ENCODE measurements around the gene LAIR2.

LAIR2 gene

GRCh38 chr19:54541712-54542111 is 39.1 kb downstream of the LAIR2 start:
- no peak for DNase-seq
- H3K4me3 ChIP-seq (ENCODE audit: low read depth, low read length) = no peak overlapping the region
- H3K4me2 ChIP-seq (ENCODE audit: low read length) = no peak overlapping the region
- H3K27ac ChIP-seq (ENCODE audit: low read depth, low read length) = no peak overlapping the region
- H3K23ac ChIP-seq (ENCODE audit: low read length) = no peak overlapping the region
- no peaks in the 10 kb centered on the region for H3K36me3 ChIP-seq (ENCODE audit: control insufficient read depth in 1 of 2, insufficient read depth in 2 of 2, low read length in 2 of 2)
- no peak overlapping the region for H2BK5ac ChIP-seq (ENCODE audit: low read depth, low read length, poor library complexity)
- H3K27me3 ChIP-seq (ENCODE audit: insufficient read depth, low read length) = no peaks in the 10 kb centered on the region
- H2AFZ ChIP-seq (ENCODE audit: insufficient read depth, low read length, poor library complexity) = no peak overlapping the region
- no CpG with 5 or more reads among the region's 2 CpGs for WGBS (ENCODE audit: extremely low coverage, insufficient coverage, insufficient read length)
- H4K91ac ChIP-seq (ENCODE audit: low read depth, low read length) = no peak overlapping the region
- H3K4ac ChIP-seq (ENCODE audit: low read depth, low read length) = no peak overlapping the region
- H3K79me2 ChIP-seq (ENCODE audit: control insufficient read depth, insufficient read depth, low read length, poor library complexity) = no peaks in the 10 kb centered on the region
- H3K14ac ChIP-seq (ENCODE audit: low read length) = no peak overlapping the region
- no peaks in the 10 kb centered on the region for H3K79me1 ChIP-seq (ENCODE audit: low read length)
- no peak overlapping the region for H2BK120ac ChIP-seq (ENCODE audit: insufficient read depth, low read length, poor library complexity)
- H2AK5ac ChIP-seq (ENCODE audit: low read length) = no peak overlapping the region
- H3K9ac ChIP-seq (ENCODE audit: low read length) = no peak overlapping the region
- no peak overlapping the region for H2BK12ac ChIP-seq (ENCODE audit: low read length)
- H3K9me3 ChIP-seq (ENCODE audit: insufficient read depth, low read depth, low read length) = peaks cover 41% of the 10 kb centered on the region
- no peak overlapping the region for H4K8ac ChIP-seq (ENCODE audit: low read depth, low read length)
- H3K4me1 ChIP-seq (ENCODE audit: control insufficient read depth in 1 of 2, insufficient read depth in 2 of 2, low read length in 2 of 2) = no peaks in the 10 kb centered on the region
- no peak overlapping the region for H4K12ac ChIP-seq (ENCODE audit: low read depth, low read length)
- no peak overlapping the region for H3K18ac ChIP-seq (ENCODE audit: low read length)

GRCh38 chr19:54548806-54549205 is 46.2 kb downstream of the LAIR2 start:
- Histone ChIP-seq H3K27ac (ENCODE audit: low read depth, low read length) (no peak overlapping the region), H3K27me3 (ENCODE audit: insufficient read depth, low read length) (no peaks in the 10 kb centered on the region), H4K12ac (ENCODE audit: low read depth, low read length) (no peak overlapping the region), H3K4me3 (ENCODE audit: low read depth, low read length) (no peak overlapping the region), H3K36me3 (ENCODE audit: control insufficient read depth in 1 of 2, insufficient read depth in 2 of 2, low read length in 2 of 2) (no peaks in the 10 kb centered on the region), H3K9me3 (ENCODE audit: insufficient read depth, low read depth, low read length) (peaks cover 39% of the 10 kb centered on the region), H3K79me2 (ENCODE audit: control insufficient read depth, insufficient read depth, low read length, poor library complexity) (no peaks in the 10 kb centered on the region), H3K4ac (ENCODE audit: low read depth, low read length) (no peak overlapping the region), H2AK5ac (ENCODE audit: low read length) (no peak overlapping the region), H2AFZ (ENCODE audit: insufficient read depth, low read length, poor library complexity) (no peak overlapping the region), H3K14ac (ENCODE audit: low read length) (no peak overlapping the region), H3K9ac (ENCODE audit: low read length) (no peak overlapping the region), H2BK12ac (ENCODE audit: low read length) (no peak overlapping the region), H2BK5ac (ENCODE audit: low read depth, low read length, poor library complexity) (no peak overlapping the region), H4K91ac (ENCODE audit: low read depth, low read length) (no peak overlapping the region), H3K18ac (ENCODE audit: low read length) (no peak overlapping the region), H3K4me2 (ENCODE audit: low read length) (no peak overlapping the region), H3K4me1 (ENCODE audit: control insufficient read depth in 1 of 2, insufficient read depth in 2 of 2, low read length in 2 of 2) (no peaks in the 10 kb centered on the region), H3K79me1 (ENCODE audit: low read length) (no peaks in the 10 kb centered on the region), H3K23ac (ENCODE audit: low read length) (no peak overlapping the region), H4K8ac (ENCODE audit: low read depth, low read length) (no peak overlapping the region), H2BK120ac (ENCODE audit: insufficient read depth, low read length, poor library complexity) (no peak overlapping the region)
- DNase-seq = peak in 1 of 2 donors; percentile 26
- WGBS (ENCODE audit: extremely low coverage, insufficient coverage, insufficient read length) = no CpG with 5 or more reads among the region's 16 CpGs

- H3K9ac ChIP-seq (ENCODE audit: low read length) = no peak overlapping the region
- no peak overlapping the region for H3K4me2 ChIP-seq (ENCODE audit: low read length)
- no peak overlapping the region for H4K91ac ChIP-seq (ENCODE audit: low read depth, low read length)
- H3K18ac ChIP-seq (ENCODE audit: low read length) = no peak overlapping the region
- H2BK12ac ChIP-seq (ENCODE audit: low read length) = no peak overlapping the region
- no peak for DNase-seq
- no peak overlapping the region for H2BK5ac ChIP-seq (ENCODE audit: low read depth, low read length, poor library complexity)
- H3K4ac ChIP-seq (ENCODE audit: low read depth, low read length) = no peak overlapping the region
- no peak overlapping the region for H4K12ac ChIP-seq (ENCODE audit: low read depth, low read length)
- H3K23ac ChIP-seq (ENCODE audit: low read length) = no peak overlapping the region
- peaks cover 39% of the 10 kb centered on the region for H3K9me3 ChIP-seq (ENCODE audit: insufficient read depth, low read depth, low read length)
- no peaks in the 10 kb centered on the region for H3K79me2 ChIP-seq (ENCODE audit: control insufficient read depth, insufficient read depth, low read length, poor library complexity)
- no peak overlapping the region for H3K14ac ChIP-seq (ENCODE audit: low read length)
- H3K4me1 ChIP-seq (ENCODE audit: control insufficient read depth in 1 of 2, insufficient read depth in 2 of 2, low read length in 2 of 2) = no peaks in the 10 kb centered on the region
- no peak overlapping the region for H2AK5ac ChIP-seq (ENCODE audit: low read length)
- no peaks in the 10 kb centered on the region for H3K27me3 ChIP-seq (ENCODE audit: insufficient read depth, low read length)
- H2AFZ ChIP-seq (ENCODE audit: insufficient read depth, low read length, poor library complexity) = no peak overlapping the region
- no CpG with 5 or more reads among the region's 14 CpGs for WGBS (ENCODE audit: extremely low coverage, insufficient coverage, insufficient read length)
- no peaks in the 10 kb centered on the region for H3K79me1 ChIP-seq (ENCODE audit: low read length)
- no peak overlapping the region for H4K8ac ChIP-seq (ENCODE audit: low read depth, low read length)
- no peak overlapping the region for H2BK120ac ChIP-seq (ENCODE audit: insufficient read depth, low read length, poor library complexity)
- H3K27ac ChIP-seq (ENCODE audit: low read depth, low read length) = no peak overlapping the region
- no peaks in the 10 kb centered on the region for H3K36me3 ChIP-seq (ENCODE audit: control insufficient read depth in 1 of 2, insufficient read depth in 2 of 2, low read length in 2 of 2)
- no peak overlapping the region for H3K4me3 ChIP-seq (ENCODE audit: low read depth, low read length)
Measured at GRCh38 chr19:54549224-54549623, 46.6 kb downstream of the LAIR2 start.

GRCh38 chr19:54551293-54551692 is 48.7 kb downstream of the LAIR2 start:
- no peak overlapping the region for H3K9ac ChIP-seq (ENCODE audit: low read length)
- no peak overlapping the region for H2BK12ac ChIP-seq (ENCODE audit: low read length)
- DNase-seq = no peak
- H3K79me2 ChIP-seq (ENCODE audit: control insufficient read depth, insufficient read depth, low read length, poor library complexity) = no peaks in the 10 kb centered on the region
- H3K9me3 ChIP-seq (ENCODE audit: insufficient read depth, low read depth, low read length) = peaks cover 41% of the 10 kb centered on the region
- no peak overlapping the region for H4K8ac ChIP-seq (ENCODE audit: low read depth, low read length)
- no peak overlapping the region for H3K14ac ChIP-seq (ENCODE audit: low read length)
- H3K27ac ChIP-seq (ENCODE audit: low read depth, low read length) = no peak overlapping the region
- H3K23ac ChIP-seq (ENCODE audit: low read length) = no peak overlapping the region
- no peaks in the 10 kb centered on the region for H3K27me3 ChIP-seq (ENCODE audit: insufficient read depth, low read length)
- no peak overlapping the region for H2BK5ac ChIP-seq (ENCODE audit: low read depth, low read length, poor library complexity)
- no peaks in the 10 kb centered on the region for H3K4me1 ChIP-seq (ENCODE audit: control insufficient read depth in 1 of 2, insufficient read depth in 2 of 2, low read length in 2 of 2)
- H3K4me3 ChIP-seq (ENCODE audit: low read depth, low read length) = no peak overlapping the region
- H2AK5ac ChIP-seq (ENCODE audit: low read length) = no peak overlapping the region
- H4K91ac ChIP-seq (ENCODE audit: low read depth, low read length) = no peak overlapping the region
- H2BK120ac ChIP-seq (ENCODE audit: insufficient read depth, low read length, poor library complexity) = no peak overlapping the region
- no peaks in the 10 kb centered on the region for H3K36me3 ChIP-seq (ENCODE audit: control insufficient read depth in 1 of 2, insufficient read depth in 2 of 2, low read length in 2 of 2)
- no peak overlapping the region for H3K4ac ChIP-seq (ENCODE audit: low read depth, low read length)
- WGBS (ENCODE audit: extremely low coverage, insufficient coverage, insufficient read length) = no CpG with 5 or more reads among the region's 6 CpGs
- H3K18ac ChIP-seq (ENCODE audit: low read length) = no peak overlapping the region
- no peaks in the 10 kb centered on the region for H3K79me1 ChIP-seq (ENCODE audit: low read length)
- H2AFZ ChIP-seq (ENCODE audit: insufficient read depth, low read length, poor library complexity) = no peak overlapping the region
- no peak overlapping the region for H3K4me2 ChIP-seq (ENCODE audit: low read length)
- H4K12ac ChIP-seq (ENCODE audit: low read depth, low read length) = no peak overlapping the region
